ENCODE data around the gene LRRC26.

LRRC26 gene

DNA sequence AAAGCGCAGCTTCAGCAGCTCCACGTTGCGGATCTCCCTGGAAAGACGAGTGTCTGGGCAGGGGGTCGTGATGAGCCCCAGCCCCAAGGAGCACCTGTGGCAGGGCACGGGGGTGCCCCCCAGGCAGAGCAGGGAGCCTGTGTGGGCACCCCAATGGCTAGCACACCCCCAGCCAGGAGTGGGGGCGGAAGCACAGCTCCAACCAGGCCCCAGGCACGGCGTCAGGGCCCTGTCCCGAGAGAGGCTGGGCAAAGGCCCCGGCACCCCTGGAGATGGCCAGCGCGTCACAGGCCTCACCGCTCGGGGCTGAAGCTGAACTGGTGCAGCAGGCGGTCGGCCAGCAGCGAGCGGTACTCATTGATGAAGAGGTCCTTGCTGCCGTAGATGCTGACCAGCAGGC, 10.6 kb upstream of the LRRC26 start:
- no peak for DNase-seq

DNA sequence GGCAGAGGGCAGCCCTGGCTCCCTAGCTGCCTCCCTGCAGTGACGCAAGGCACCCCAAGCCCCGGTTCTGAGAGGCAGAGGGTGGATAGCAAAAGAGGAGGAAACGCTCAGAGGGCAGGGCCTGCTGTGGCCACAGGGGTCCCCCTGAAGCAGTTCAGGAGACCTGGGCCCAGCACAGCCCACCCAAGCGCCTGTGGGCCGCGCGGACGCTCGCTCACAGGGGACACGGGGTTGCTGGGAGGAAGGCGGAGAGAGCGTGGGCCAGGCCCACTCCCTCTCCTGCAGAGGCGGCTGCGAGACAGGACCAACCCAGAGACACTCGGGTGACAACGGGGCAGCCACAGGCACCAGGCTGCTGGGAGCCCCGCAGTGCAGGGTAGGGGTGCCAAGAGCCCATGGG, 9.9 kb upstream of the LRRC26 start:
- no peak for DNase-seq

DNA sequence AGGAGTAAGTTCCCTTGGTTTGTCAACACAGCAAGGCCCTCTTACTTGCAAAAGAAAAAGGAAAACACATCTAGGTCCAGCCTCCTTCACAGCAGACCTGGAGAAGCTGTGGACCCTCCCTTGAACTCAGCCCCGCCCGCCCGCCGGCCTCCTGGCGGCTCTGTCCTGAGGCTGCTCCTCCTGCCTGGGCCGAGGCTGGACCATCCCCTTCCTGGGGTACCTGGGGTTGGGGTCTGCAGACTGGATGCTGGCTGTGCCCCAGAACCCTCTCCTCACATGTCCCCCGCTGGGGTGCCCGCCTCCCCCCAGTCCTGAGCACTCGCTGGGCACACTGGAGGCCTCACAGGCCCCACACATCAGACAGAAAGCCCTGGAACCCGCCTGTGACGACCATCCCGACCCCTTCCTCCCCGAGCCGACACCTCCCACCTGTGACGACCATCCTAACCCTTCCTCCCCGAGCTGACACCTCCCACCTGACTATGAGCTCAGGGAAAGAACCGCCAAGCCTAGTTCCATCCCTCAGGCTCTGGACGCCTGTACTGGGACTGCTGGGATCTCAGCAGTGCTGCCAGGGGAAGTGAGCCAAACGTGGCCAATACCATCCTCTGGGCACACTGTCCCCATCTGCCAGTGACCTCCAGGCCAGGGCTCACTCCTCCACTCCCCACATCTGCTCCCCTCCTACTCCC, 9.2 kb upstream of the LRRC26 start:
- no peak for DNase-seq

DNA sequence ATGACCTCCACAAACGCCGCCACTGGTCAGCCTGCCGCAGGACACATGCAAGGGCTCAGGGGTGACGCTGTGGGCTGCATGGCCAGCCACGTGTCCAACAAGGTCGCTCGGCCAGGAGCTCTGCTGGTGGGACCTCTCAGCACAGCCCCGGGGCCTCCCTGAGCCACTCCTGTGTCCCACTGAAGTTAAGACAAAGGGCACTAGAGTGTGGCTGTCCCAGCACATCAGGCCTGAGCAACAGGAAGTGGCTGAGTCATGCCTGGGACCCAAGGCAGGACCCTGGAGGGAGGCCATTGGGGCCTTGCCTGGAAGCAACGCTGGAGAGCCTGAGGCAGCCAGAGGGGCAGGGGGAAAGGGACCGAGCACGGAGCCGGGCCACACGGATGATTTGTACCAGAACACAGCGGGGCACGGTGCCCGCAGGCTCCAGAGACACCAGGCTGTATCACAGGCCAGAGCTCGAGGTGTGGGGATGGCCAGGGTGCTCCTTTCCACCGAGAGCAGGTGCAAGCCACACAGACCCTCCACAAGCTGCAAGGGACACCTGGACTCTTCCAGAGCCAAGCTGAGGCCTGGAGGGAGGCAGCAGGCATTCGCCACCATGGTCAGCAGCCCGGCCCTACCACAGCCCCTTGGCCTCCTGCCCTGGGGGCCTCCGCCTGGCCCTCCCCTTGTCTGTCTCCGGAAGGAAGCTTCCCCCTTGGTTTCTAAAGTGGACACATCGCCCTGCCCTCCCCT, 8.5 kb upstream of the LRRC26 start:
- DNase-seq = no peak

DNA sequence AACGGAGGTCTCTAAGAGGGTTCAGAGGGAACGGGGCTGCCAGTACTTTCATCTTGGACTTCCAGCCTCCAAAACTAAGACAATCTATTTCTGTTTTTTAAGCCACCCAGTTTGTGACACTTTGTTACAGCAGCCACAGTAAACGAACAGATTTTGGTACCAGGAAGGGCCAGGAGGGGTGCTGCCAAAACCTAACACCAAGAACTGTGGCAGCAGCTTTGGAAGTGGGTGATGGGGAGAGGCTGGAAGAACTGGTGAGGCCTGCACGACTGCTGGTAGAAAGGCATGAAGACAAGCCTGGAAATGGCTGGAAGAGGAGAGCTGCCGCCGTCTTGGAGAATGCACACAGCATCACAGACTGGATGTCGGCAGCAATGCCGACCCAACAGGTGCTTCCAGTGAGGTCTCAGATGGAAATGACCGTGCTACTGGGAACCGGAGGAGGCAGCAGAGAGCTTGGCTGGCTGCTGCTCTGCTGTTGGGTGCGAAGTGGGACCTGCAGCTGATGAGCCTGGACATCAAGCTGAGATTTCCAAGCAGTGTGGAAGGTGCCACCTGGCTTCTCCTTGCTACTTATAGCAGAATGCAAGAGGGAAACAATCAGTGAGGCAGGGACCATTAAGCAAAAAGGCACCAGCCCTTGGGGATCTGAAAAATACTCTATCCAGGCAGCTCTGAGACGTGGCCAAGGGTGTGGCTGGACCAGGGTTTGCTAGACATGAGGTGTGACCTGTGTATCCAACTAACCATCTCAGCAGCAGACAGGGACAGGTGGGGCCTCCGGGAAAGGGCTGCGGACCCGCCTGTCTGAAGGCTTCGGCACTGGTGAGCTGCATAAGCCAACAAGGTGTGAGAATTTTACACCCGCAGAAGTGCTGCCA, 6.7 kb upstream of the LRRC26 start:
- no peak for DNase-seq

DNA sequence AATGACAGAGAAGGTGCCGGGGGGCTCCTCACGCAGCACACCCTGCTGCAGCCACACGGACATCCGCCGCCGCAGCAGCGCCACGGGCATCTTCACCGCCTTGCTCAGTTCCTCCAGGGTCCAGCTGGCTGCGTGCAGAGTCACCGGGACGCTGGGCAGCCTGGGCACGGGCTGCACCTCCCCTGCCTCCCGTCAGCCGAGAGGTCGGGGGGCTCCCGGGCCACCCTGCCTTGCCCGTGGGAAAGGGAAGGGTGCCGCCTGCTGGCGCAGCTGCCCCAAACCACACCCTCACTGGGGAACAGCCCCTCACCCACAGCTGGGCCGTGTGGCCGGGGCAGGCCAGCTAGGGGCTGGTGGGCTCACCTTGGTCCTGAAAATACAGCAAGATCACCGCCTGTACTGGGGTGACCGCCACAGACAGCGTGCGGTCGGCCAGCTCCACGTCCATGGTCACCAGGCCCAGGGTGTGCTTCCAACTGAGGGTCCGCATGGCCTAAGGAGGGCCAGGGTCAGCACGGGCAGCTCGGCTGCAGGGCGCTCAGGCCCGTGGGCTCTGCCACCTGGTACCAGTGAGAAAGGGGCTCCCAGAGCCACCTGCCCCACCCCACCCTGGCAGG, 5.6 kb upstream of the LRRC26 start:
- no peak for DNase-seq

GRCh38 chr9:137174722-137175293, 5.0 kb upstream of the LRRC26 start:
- DNase-seq = no peak

DNA sequence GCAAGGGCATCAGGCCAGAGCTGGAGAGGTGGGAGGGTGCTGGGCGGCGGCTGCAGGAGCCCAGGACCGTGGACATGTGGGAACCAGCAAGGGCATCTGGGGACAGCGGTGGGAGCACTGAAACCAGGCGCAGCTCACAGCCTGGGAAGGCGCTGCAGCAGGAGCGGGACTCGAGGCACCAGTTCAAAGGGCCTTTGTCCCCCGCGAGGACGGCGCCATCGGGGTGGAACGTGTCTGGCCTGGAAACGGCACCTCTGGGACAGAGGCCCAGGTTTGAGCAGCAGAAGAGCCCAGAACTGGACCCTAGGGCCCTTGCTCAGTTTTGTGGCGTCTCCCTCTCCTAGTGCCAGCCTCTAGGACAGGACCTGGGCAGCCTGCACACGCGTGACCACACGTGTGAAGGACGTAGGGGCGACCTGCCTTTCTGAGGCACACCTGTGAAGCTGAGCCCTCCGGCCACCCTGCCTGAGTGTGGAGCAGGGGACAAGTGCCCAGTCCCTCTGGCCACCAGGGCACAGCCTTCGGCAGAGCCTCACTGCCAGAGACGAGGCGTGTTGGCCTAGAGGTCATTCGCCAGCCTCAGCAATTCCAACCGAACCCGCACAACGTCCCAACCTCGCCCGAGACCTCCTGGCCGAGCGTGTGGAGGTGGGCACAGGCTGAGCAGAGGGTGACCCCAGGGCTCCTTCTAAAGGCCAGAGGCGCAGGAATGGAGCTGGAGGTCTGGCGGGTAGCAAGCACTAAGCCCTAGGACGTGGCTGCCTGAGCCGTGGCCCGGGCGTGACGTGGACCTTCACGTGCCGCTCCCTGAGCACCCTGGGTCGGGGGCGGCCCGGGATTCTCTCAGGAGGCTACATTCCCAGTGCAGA, 4.2 kb upstream of the LRRC26 start:
- DNase-seq = no peak

DNA sequence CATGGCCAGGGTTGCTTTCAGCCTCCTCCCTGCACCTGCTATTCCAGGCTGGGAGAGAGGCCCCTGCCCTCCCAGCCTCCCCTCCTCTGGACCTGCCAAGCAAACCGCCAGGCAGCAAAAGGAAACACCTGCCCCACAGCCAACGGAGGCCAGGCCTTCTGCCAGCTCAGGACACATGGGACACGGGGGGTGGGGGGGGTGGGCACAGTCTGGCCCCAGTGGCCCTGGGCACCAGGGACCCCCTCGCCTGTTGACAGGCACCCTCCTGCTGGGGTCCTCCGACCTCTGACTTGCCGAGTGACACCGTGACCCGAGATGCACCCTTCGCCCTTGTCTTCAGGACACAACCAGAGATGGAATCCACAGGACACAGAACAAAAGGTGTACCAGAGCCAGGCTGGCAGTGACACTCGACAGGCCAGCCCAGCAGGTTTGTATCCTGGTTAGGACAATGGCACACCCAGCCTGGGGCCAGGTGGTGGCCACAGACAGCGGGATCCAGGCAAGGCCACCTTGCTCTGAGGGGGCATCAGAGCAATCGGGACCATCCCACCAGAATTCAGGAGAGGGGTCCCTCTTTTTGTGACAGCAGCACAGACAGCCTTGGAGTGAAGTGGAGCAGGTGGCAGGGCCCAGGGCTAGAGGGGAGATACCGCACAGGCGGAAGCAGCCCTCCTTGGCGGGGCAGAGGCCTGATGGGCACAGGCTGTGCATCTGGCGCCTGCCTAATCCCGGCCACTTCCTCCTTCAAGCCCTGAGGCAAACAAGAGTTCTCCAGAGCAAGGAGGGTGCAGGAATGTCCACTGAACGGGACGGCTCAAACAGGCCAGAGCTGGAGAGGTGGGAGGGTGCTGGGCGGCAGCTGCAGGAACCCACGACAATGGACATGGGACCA, 3.3 kb upstream of the LRRC26 start:
- DNase-seq = peak; percentile 35

DNA sequence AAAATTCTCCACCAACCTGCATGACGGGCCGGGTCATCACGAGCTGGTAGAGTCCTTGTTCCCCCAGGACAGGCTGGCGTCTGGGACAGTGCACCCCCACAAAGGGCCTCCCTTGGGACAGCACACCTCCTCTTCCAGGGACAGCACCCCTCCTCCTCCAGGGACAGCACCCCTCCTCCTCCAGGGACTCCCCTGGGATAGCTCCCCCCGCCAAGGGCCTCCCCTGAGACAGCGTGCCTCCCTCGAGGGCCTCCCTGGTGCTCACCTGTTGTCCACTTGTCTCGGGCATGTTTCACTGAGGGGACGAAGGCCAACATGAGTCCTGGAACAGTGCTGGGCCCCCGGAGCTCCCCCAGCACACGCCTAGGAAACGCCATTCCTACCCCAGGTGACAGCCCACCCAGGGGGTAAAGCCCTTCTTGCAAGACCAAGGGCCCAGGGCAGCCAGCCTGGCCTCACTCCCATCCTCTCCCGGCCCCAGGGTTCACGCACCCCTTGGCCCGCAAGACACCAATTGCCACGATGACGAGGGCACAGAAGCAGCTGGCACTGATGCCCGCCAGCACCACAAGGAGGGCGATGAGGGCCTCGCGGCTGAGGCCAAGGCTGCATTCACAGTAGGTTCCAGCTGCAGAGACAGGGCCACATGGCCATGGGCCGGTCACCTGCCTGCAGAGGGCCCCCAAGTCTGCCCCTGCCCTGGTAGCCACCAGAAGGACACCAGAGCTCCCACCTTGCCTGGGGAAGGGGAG, 1.5 kb upstream of the LRRC26 start:
- no peak for DNase-seq

DNA sequence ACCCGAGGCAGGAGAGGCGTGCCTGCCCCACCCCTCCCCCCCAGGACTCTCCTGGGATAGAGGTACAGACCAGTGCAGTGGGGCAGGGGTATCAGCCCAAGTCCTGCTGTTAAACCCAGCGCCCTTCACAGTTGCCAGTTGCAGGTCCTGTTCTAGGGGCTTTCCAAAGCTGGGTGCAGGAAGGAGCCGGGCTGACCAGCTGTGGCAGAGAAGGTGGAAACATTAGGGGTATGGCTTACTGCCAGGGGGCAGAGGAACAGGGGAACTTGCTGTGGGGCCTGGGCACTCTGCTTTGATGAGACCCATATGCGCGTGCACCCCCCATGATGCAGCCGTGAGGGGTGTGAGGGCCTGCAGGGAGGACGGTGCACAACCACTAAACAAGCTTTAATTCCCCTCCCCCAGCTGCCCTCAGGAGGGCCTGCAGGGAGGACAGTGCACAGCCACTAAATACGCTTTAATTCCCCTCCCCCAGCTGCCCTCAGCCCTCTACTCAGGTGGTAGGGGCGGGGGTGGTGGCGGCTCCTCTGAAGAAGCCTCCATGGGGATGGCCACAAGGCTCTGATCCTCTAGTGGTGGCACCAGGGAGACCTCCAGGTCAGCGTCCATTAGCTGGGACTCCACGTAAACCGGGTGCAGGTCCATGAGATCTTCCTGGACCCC, 766 bp upstream of the LRRC26 start:
- DNase-seq = no peak

DNA sequence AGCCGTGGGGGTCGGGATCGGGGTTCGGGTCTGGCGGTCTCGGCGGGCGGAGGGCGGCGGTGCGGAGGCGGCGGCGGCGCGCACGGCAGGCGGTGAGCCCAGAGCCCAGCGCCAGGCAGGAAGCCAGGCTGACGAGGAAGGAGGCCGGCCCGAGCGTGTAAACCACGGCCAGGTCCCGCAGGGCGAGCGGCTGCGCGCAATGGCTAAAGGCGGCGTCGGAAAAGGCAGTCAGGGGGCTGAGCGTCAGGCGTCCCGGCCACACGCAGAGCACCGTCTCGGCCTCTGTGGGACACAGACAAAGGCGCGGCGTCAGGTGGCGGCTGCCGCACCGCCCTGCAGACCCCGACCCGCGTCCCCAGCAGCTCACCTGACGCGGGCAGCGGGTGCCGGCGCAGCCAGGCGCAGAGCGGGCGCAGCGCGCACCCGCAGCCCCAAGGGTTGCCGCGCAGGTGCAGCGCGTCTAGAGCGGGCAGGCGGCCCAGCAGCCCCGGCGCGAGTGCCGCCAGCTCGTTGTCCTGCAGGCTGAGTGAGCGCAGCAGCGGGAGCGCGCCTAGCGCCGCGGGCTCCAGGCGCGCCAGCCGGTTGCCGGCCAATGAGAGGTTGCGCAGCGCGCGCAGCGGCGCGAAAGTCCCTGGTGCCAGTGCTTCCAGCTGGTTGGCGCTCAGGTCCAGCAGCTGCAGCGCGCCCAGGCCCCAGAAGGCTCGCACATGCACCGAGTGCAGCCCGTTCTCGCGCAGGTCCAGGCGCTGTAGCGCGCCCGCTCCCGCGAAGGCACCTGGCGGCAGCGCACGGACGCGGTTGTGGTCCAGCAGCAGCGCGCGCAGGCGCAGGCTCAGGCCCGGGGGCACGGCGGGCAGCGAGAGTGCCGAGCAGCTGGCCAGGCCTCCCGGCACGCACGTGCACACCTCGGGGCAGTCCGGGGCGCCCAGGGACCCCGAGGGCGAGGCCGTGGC, 671 bp downstream of the LRRC26 start:
- DNase-seq = peak; percentile 91

DNA sequence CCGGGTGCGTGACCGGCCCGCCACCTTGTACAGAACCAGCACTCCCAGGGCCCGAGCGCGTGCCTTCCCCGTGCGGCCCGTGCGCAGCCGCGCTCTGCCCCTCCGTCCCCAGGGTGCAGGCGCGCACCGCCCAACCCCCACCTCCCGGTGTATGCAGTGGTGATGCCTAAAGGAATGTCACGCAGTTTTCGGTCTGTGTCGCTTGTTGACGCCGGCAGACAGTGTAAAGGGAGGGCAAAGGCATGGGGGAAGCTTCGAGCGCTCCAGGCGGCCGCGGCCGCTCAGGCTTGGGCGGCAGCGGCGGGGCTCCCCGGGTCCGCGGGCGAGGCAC, 1.3 kb downstream of the LRRC26 start:
- DNase-seq = no peak

DNA sequence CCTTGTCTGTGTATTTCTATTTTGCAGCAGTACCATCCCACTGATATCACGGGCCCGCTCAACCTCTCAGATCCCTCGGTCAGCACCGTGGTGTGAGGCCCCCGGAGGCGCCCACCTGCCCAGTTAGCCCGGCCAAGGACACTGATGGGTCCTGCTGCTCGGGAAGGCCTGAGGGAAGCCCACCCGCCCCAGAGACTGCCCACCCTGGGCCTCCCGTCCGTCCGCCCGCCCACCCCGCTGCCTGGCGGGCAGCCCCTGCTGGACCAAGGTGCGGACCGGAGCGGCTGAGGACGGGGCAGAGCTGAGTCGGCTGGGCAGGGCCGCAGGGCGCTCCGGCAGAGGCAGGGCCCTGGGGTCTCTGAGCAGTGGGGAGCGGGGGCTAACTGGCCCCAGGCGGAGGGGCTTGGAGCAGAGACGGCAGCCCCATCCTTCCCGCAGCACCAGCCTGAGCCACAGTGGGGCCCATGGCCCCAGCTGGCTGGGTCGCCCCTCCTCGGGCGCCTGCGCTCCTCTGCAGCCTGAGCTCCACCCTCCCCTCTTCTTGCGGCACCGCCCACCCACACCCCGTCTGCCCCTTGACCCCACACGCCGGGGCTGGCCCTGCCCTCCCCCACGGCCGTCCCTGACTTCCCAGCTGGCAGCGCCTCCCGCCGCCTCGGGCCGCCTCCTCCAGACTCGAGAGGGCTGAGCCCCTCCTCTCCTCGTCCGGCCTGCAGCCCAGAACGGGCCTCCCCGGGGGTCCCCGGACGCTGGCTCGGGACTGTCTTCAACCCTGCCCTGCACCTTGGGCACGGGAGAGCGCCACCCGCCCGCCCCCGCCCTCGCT, 1.9 kb downstream of the LRRC26 start:
- peak; percentile 58 for DNase-seq

GRCh38 chr9:137167277-137167746, 2.5 kb downstream of the LRRC26 start:
- DNase-seq = no peak

- no peak for DNase-seq
Measured at GRCh38 chr9:137166380-137167229, 3.2 kb downstream of the LRRC26 start.
